HG02981 (cell line): ENCODE data around the gene GAL3ST2.

ENCODE experiments used
- ATAC-seq: cut with Tn5 transposase; IDR thresholded peaks from one replicate; pipeline ENCODE4 v1.9.1; 2021; ENCODE audit warnings: mild to moderate bottlenecking, moderate library complexity; ENCODE audit not compliant: unreplicated experiment

The GAL3ST2 gene

GRCh38 chr2:241842620-241843211, 66.1 kb downstream of the GAL3ST2 start:
- peak; percentile 44 for ATAC-seq

- ATAC-seq: no peak
Measured at GRCh38 chr2:241843321-241844065, 66.9 kb downstream of the GAL3ST2 start.

- ATAC-seq: peak; percentile 44
Measured at GRCh38 chr2:241844066-241844728, 67.6 kb downstream of the GAL3ST2 start.

GRCh38 chr2:241844831-241845578, 68.4 kb downstream of the GAL3ST2 start:
- ATAC-seq: no peak

GRCh38 chr2:241846406-241846805, 69.8 kb downstream of the GAL3ST2 start:
- ATAC-seq: no peak

GRCh38 chr2:241848761-241849615, 72.4 kb downstream of the GAL3ST2 start:
- ATAC-seq: no peak

- no peak for ATAC-seq
Measured at GRCh38 chr2:241849616-241850543, 73.3 kb downstream of the GAL3ST2 start.

- no peak for ATAC-seq
Measured at GRCh38 chr2:241850544-241851324, 74.1 kb downstream of the GAL3ST2 start.

- ATAC-seq: no peak
Measured at GRCh38 chr2:241851325-241852115, 74.9 kb downstream of the GAL3ST2 start.

- ATAC-seq: no peak
Measured at GRCh38 chr2:241852116-241852980, 75.7 kb downstream of the GAL3ST2 start.

GRCh38 chr2:241852981-241853631, 76.5 kb downstream of the GAL3ST2 start:
- ATAC-seq: no peak
